GM13976 (cell line): ENCODE measurements around the gene PLEKHG5.

Experiments used
- DNase-seq: peaks from one replicate; pipeline ENCODE4 v3.0.0; 2012; ENCODE audit warnings: low spot score
- in situ Hi-C: fragments of 300-500 bp; cut with MboI; formaldehyde crosslinking; loops from one replicate; pipeline ENCODE4 v1.12.0; 2022; ENCODE audit warnings: low sequenced_read_pairs, mixed read lengths, inconsistent platforms; ENCODE audit not compliant: unreplicated experiment
- TF ChIP-seq, protein P1 (sequence below): IDR thresholded peaks from 2 replicates; pipeline ENCODE4 v1.5.1; 2012; ENCODE audit warnings: borderline replicate concordance, mild to moderate bottlenecking; ENCODE audit not compliant: insufficient read depth; ENCODE audit errors: extremely low read depth, missing control alignments, control extremely low read depth

Gene PLEKHG5

DNA sequence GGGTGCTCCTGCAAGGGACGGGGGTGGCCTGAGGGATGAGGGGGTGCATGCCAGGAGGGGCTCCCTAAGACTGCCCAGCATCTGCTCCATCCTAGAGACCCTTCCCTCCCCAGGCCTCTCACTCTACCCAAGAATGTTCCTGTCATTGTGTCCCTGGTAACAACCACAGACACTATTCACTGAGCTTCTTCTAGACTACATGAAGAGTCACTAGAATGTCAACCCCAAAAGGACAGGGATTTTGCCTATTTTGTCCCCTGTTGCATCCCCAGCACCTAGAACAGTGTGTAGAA, 28.4 kb downstream of the PLEKHG5 start:
- in situ Hi-C loops: no loop called here
- TF ChIP-seq, protein P1, sequence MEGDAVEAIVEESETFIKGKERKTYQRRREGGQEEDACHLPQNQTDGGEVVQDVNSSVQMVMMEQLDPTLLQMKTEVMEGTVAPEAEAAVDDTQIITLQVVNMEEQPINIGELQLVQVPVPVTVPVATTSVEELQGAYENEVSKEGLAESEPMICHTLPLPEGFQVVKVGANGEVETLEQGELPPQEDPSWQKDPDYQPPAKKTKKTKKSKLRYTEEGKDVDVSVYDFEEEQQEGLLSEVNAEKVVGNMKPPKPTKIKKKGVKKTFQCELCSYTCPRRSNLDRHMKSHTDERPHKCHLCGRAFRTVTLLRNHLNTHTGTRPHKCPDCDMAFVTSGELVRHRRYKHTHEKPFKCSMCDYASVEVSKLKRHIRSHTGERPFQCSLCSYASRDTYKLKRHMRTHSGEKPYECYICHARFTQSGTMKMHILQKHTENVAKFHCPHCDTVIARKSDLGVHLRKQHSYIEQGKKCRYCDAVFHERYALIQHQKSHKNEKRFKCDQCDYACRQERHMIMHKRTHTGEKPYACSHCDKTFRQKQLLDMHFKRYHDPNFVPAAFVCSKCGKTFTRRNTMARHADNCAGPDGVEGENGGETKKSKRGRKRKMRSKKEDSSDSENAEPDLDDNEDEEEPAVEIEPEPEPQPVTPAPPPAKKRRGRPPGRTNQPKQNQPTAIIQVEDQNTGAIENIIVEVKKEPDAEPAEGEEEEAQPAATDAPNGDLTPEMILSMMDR: no peak
- DNase-seq: no peak

DNA sequence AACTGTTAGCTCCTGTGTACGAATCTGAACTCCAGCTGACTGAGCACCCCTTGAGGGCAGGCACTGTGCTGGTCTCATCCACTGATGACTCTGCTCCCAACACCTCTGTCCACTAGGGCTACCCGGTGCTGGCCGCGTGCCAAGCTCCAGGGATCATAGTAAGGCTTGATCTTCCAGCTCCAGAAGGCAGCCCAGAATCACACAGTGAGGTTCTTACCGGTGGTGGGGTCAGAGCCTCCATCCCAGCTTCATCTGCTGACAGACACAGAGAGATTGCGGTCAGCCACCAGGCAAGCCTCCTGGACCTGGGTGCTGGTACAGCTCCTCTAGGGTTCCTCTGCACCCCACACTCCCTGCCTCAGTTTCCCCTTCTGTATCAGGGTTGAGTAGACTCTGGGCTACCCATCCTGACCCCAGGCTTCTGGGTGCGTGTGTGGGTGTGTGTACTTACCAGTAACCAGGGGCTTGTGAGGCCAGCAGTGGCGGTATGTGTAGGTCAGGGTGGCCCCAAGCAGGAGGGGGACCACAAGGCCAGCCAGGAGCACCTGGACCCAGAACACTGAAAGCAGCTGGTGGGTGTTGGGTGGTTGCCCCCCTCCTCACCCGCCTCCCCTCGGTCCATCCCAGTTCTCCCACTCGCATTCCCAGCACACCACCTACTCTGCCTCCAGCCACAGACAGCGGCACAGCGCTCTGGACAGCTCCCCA, 28.9 kb downstream of the PLEKHG5 start:
- no peak for DNase-seq
- in situ Hi-C loops: no loop called here
- TF ChIP-seq, protein P1: no peak

DNA sequence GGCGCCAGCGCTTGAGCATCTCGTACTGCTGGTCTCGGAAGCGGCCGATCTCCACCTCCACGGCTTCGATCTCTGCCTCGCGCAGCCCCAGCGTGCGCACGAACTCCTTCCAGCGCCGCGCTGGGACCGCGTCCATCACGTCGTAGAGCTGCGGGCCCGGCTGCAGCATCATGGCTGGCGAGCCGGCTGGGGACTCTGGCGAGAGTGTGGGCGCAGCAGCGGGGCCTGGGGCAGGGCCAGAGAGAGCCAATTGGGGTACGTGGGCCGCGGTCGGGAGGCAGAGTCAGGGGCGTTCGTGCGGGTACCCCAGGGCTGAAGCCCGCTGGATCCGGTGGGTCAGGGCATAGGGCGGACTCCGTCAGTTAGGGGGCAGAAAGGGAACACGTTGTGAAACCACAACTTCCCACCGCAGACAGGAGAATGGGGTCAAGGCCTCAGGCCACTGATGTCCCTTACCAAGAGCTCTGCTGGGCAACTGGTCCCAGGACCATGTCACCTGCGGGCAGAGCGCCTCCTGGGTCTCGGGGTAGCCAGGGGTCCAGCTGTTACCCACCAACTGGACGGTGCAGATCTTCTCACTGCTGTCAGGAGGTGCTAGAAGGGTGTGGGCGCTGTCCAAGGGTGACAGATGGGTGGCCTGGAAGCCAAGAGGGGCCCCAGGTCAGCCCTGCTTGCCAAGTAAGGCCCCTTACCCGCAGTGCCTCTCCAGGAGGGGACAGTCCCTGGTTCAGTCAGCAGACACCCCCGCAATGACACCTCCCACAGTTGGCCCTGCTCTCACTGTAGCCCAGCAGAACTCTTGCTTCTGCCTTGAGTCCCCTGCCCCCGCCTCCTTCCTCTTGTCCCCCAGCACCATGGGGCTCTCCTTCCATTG, 29.7 kb downstream of the PLEKHG5 start:
- DNase-seq: no peak
- in situ Hi-C loops: no loop called here

DNA sequence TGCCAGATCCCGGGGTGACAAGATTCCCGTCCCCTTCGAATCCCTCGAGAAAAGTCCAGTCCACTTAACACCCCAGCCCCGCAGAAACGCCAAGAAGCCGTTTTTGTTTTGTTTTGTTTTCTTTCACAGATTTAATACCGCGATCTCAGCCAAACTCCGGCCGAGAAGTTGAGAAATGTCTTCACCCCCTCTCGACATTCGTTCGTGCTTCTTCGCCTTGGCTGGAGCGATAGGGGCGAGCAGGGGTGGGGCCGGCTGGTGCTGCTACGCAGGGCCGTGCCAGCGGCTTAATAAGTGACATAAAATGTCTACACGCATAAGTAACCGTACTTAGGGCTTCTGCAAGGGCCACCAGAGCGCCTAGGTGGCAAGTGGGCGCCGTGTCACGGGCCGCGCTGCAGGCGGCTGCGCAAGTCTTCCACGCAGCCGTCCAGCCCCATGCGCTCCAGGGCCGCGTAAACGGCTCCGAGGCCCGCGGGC, 30.4 kb downstream of the PLEKHG5 start:
- in situ Hi-C loops: no loop called here
- TF ChIP-seq, protein P1: no peak
- no peak for DNase-seq

More for the DNA sequence above, 29.7 kb downstream of the PLEKHG5 start:
- TF ChIP-seq, protein P1: no peak

DNA sequence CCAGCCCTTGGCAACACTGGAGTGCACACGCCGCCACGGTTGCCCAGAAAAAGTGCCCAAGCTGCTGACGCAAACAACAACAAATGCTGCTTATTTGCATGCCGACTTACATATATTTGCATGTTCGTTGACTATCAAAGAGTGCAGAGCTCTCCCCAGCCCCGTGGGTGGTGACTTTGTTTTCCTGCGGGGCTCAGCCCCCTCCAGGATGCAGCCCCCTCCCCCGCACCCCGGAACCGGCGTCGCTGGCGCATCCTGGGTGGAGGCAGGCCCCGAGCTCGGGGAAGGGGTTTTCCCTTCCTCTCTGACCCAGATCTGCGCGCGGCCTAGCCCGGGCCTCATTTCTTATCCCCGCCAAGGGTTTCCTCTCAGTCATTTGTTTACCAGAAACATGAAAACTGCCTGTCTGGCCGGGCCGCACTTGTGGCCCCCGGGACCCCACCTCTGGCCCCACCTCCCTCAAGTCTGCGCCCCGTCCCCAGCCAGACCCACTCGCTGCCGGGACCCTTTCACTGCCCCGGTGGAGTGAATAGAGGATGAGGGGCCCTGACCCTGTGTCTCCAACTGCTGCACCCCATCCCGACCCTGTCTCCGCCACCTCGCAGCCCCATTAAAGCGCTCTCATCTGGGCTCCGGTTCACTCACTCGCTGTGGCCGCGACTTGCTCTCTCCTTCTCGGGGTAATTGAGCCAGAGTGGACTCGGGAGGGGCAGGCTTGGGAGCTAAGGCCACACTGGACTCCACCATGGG, 31.0 kb downstream of the PLEKHG5 start:
- TF ChIP-seq, protein P1: no peak
- peak; percentile 83 for DNase-seq
- in situ Hi-C loops: no loop called here

DNA sequence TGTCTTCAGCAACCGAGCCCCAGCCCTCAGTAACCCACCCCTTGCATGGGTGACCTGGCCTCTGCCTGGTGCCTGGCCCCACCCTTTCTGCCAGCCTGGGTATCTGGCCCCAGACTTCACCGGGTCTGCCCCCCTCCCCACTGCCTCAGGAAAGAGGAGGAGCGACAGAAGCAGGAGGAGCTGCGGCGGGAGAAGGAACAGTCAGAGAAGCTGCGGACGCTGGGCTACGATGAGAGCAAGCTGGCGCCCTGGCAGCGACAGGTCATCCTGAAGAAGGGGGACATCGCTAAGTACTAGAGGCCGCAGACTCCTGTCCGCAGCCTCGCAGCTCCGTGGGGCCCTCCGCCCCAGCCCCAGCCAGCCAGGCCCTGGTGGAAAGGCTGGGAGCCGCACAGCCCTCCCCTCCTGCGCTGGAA, 31.6 kb downstream of the PLEKHG5 start:
- TF ChIP-seq, protein P1: no peak
- in situ Hi-C loops: no loop called here
- no peak for DNase-seq
